HG03378 (cell line): ENCODE data around the gene GMEB2.
A peak's percentile ranks its signal among the peaks of the same experiment; 100 is the strongest.
"Not testable (repeated sequence)": the region's sequence is repeated elsewhere in the genome, so short reads cannot be mapped to it uniquely, and the experiment has no call there.

ENCODE experiments used
- ATAC-seq: cut with Tn5 transposase; IDR thresholded peaks from one replicate; pipeline ENCODE4 v1.9.1; 2021; ENCODE audit warnings: mild to moderate bottlenecking, moderate library complexity; ENCODE audit not compliant: unreplicated experiment

GMEB2 gene, protein sequence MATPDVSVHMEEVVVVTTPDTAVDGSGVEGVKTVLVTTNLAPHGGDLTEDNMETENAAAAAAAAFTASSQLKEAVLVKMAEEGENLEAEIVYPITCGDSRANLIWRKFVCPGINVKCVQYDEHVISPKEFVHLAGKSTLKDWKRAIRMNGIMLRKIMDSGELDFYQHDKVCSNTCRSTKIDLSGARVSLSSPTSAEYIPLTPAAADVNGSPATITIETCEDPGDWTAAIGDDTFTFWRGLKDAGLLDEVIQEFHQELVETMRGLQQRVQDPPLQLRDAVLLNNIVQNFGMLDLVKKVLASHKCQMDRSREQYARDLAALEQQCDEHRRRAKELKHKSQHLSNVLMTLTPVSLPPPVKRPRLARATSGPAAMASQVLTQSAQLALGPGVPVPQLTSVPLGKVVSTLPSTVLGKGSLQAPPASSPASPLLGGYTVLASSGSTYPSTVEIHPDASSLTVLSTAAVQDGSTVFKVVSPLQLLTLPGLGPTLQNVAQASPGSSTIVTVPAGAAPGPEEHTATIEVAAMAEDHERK

DNA sequence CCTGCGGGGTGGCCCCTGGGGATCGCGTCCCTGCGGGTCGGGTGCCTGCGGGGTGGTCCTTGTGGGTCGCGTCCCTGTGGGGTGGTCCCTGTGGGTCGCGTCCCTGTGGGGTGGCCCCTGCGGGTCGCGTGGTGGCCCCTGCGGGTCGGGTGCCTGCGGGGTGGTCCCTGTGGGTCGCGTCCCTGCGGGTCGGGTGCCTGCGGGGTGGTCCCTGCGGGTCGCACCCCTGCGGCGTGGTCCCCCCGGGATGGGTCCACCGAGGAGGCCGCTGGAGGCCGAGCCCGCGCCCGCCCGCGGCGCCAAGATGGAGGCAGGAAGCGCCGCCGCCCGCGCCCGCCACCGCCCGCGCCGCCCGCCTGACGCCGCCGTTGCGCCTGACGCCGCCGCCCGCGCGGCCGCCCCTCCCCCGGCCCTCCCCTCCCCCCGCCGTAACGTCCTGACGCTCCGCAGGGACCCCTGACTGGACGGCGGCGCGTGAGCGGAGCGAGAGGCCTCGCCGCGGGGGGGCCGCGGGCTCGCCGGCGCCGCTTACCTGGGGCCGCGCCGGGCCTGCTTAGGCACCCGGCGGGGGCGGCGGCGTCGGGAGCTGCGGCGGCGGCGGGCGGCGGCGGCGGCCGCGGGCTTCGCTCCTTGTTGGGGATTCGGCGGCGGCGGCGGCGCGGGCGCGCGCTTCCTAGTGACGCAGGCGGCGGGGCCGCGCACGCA is at the start of gene GMEB2:
Gene GMEB2, minus strand, starts transcription at position 678 of the 705 bp plus-strand sequence. CDS start 7,704 bp downstream, outside the sequence.
- ATAC-seq, result no peak

GRCh38 chr20:63675681-63676368 is 48.9 kb upstream of the GMEB2 start:
- ATAC-seq, result no peak

DNA sequence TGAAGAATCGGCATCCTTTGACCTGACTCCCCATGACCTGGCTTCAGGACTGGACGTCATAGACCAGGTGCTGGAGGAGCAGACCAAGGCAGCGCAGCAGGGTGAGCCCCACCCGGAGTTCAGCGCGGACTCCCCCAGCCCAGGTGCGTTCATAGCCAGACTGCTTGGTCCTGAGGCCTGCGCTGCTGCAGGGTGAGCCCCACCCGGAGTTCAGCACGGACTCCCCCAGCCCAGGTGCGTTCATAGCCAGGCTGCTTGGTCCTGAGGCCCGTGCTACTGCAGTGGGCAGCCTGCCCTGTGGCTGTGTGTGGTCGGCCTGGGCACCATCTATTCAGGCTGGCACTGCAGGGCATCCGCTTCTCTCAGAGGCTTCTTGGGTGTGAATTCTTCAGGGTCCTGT is 47.0 kb upstream of the GMEB2 start:
- no peak for ATAC-seq

- ATAC-seq, result no peak
Observed at GRCh38 chr20:63672666-63673065, 45.8 kb upstream of the GMEB2 start.

- ATAC-seq, result not testable (repeated sequence)
Observed at GRCh38 chr20:63671695-63672094, 44.8 kb upstream of the GMEB2 start.

- no peak for ATAC-seq
Observed at GRCh38 chr20:63668351-63668750, 41.5 kb upstream of the GMEB2 start.

DNA sequence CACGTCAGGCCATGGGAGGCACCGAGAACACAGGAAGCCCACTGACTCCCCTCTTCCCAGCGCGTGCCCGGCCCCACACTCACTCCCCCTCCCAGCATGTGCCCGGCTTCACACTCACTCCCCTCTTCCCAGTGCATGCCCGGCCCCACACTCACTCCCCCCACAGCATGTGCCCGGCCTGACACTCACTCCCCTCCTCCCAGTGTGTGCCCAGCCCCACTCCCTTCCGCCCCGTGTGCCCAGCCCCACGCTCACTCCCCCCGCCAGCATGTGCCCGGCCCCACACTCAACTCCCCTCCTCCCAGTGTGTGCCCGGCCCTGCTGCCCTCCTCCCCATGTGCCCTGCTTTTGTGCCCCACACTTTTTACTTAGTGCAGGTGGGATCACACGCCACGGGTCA is 41.0 kb upstream of the GMEB2 start:
- ATAC-seq, result no peak

GRCh38 chr20:63665708-63666107 is 38.8 kb upstream of the GMEB2 start:
- no peak for ATAC-seq

DNA sequence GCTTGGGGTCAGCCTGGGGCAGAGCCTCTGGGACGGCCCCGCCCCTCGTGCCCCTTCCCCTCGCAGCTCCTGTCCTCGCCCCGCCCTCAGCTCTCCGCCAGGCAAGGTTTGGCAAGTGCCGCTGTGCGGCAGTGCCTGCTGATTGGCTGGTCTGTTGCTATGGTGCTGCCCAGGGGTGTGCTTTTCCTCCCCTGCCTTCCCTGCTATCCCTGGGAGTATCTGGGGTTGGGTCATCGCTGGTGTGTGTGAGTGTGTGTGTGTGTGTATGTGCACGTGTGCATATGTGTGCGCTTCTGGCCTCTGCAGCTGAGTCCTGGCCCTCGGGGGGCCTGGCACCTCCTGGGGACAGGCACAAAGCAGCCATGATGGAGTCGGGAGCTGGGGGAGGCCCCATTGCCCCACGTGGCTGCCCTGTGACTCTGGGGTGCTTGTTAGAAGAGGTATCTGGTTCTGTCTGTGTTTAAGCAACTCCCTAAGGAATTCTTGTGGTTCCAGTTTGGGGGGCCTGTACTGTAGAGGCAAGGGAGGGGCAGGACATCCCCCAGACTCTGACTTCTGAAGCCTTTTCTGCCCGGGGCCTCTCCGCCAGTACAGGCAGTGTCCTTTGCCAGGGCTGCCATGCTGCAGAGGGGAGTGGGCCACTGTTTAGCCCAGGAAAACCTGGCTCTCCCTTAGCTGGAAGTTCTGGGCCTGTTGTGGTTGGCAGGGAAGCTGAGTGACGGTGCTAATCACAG is 38.1 kb upstream of the GMEB2 start:
- ATAC-seq, result no peak

- no peak for ATAC-seq
Observed at GRCh38 chr20:63664143-63664851, 37.4 kb upstream of the GMEB2 start.

- no peak for ATAC-seq
Observed at GRCh38 chr20:63663332-63664066, 36.6 kb upstream of the GMEB2 start.

DNA sequence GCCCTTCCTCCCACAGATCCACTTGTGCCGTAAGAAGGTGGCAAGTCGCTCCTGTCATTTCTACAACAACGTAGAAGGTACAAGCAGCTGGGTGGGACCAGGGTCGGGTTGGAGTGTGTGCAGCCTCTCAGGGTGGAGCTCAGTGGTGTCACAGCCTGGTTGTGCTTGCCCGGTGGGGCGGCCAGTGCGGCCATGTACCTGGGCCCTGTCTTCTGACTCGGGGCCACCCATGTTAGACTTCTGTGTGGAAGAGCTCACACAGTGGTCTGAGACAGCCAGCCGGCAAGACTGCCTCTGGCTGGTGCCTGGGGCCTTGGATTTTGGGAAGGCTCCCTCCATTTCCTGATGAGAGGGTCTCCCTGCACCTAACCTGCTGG is 35.9 kb upstream of the GMEB2 start:
- no peak for ATAC-seq

- no peak for ATAC-seq
Observed at GRCh38 chr20:63661959-63662812, 35.3 kb upstream of the GMEB2 start.

DNA sequence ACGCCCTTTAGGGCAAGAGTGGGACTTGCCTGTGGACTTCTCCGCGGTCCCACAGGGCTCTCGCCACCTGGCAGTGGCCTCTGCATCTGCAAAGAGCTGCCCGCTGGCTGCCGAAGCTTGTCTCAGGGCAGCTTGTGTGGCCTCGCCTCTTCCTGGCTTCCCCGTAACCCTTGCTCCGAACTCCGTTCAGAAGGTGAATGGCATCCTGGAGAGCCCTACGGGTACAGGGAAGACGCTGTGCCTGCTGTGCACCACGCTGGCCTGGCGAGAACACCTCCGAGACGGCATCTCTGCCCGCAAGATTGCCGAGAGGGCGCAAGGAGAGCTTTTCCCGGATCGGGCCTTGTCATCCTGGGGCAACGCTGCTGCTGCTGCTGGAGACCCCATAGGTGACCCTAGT is 34.2 kb upstream of the GMEB2 start:
- no peak for ATAC-seq

DNA sequence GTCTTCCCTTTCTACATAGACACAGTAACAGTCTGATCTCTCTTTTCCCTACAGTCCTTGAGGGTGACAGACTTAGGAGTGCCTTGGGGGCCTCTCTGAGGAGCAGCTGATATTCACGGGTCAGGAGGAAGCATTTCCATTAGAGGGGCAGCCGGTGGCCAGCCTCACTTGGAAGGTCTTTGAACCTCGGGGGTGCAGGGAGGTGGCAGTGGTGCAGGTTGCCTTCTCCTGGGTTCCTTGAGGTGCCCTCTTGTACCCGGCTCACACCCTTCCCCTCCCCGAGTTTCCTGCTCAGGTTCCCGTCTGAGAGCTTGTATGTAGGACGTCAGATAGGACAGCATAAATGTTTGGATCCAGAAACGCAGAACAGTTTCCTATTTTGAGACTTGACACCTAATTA is 33.7 kb upstream of the GMEB2 start:
- ATAC-seq, result no peak

- not testable (repeated sequence) for ATAC-seq
Observed at GRCh38 chr20:63660174-63660573, 33.3 kb upstream of the GMEB2 start.

DNA sequence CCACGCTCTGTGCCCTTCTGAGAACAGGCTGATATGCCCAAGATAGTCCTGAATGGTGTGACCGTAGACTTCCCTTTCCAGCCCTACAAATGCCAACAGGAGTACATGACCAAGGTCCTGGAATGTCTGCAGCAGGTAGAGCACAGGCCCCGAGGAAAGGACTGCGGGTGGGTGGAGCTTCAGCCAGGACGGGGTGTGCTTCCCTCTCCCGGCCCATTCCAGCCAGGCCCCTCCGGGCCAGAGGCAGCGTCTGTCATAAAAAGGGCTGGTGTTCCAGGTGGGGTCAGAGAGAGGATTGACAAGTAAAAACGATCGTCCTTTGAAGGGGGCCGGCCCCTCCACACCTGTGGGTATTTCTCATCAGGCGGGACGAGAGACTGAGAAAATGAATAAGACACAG is 32.5 kb upstream of the GMEB2 start:
- ATAC-seq, result no peak

- ATAC-seq, result peak; percentile 23
Observed at GRCh38 chr20:63658749-63659187, 31.9 kb upstream of the GMEB2 start.
